ENCODE measurements around the gene SSH2. TPM values are rescaled to one million over a fixed set of nuclear protein-coding genes. Genes with fewer than 3 reads are reported as not detected.

SSH2 gene
- polyA plus RNA-seq, 1 experiment: 24.1 TPM

- H3K27ac ChIP-seq (ENCODE audit: low read depth, low read length): peak overlapping the region; percentile 52
- no peak overlapping the region for H3K4me3 ChIP-seq (ENCODE audit: low read depth, low read length)
- no peaks in the 10 kb centered on the region for H3K27me3 ChIP-seq (ENCODE audit: control insufficient read depth, insufficient read depth, low read length)
- POLR2A ChIA-PET: interaction anchor here (0.6 to 0.9 kb wide), 2 partner anchors 12 to 338 kb away, joined by 5 to 6 read pairs; no protein-coding TSS in a partner anchor
- no peaks in the 10 kb centered on the region for H3K9me3 ChIP-seq (ENCODE audit: control insufficient read depth, insufficient read depth, low read length)
- no peak for TF ChIP-seq CTCF (IDR thresholded peaks at IDR 0.05; ENCODE audit: low read depth, low read length)
- no peak for DNase-seq (ENCODE audit: low read depth, low spot score)
- CTCF ChIA-PET: interaction anchor here (0.7 to 2.4 kb wide), 4 partner anchors 12 to 174 kb away, joined by 3 to 28 read pairs (median 3); no protein-coding TSS in a partner anchor
Measured at GRCh38 chr17:29918922-29919856, 10.8 kb downstream of the SSH2 start.

GRCh38 chr17:29918016-29918415 lies 12.0 kb downstream of the SSH2 start:
- no peaks in the 10 kb centered on the region for H3K27me3 ChIP-seq (ENCODE audit: control insufficient read depth, insufficient read depth, low read length)
- no peak overlapping the region for H3K4me3 ChIP-seq (ENCODE audit: low read depth, low read length)
- ChIA-PET POLR2A (no interaction called here), CTCF (no interaction called here)
- no peak overlapping the region for H3K27ac ChIP-seq (ENCODE audit: low read depth, low read length)
- no peak for DNase-seq (ENCODE audit: low read depth, low spot score)
- H3K9me3 ChIP-seq (ENCODE audit: control insufficient read depth, insufficient read depth, low read length): no peaks in the 10 kb centered on the region
- no peak for TF ChIP-seq CTCF (IDR thresholded peaks at IDR 0.05; ENCODE audit: low read depth, low read length)

GRCh38 chr17:29914819-29915537 lies 15.1 kb downstream of the SSH2 start:
- ChIA-PET POLR2A (no interaction called here), CTCF (interaction anchor here (0.8 kb wide), 1 partner anchor 108 kb away, joined by 5 read pairs; no protein-coding TSS in a partner anchor)
- Histone ChIP-seq H3K27me3 (ENCODE audit: control insufficient read depth, insufficient read depth, low read length) (no peaks in the 10 kb centered on the region), H3K4me3 (ENCODE audit: low read depth, low read length) (no peak overlapping the region), H3K9me3 (ENCODE audit: control insufficient read depth, insufficient read depth, low read length) (no peaks in the 10 kb centered on the region), H3K27ac (ENCODE audit: low read depth, low read length) (no peak overlapping the region)
- no peak for DNase-seq (ENCODE audit: low read depth, low spot score)
- no peak for TF ChIP-seq CTCF (IDR thresholded peaks at IDR 0.05; ENCODE audit: low read depth, low read length)

DNA sequence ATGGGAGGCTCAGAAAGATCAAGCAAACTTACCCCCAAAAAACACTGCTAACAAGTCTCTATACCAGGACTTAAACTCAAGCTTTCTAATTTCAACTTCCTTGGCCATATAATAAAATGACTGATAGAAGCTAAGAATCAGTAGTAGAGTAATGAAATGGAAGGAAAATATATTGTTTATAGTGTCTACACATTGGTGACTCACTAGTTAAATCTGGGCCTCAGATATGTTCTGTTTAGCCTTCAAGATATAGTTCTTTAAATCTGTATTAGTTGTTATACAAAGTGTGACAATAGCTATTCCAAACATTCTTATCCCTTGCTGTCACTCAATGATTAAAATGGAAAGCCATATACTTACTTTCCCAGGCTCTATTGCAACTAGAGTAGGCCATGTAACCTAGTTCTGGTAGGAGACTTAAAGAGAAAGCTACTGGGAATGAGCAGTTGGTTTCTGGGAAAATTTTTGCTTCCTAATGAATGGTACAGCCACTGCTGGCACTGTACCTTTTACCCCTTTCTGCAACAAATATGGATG lies 18.3 kb downstream of the SSH2 start:
- TF ChIP-seq CTCF (IDR thresholded peaks at IDR 0.05; ENCODE audit: low read depth, low read length): no peak
- Histone ChIP-seq H3K4me3 (ENCODE audit: low read depth, low read length) (no peak overlapping the region), H3K27me3 (ENCODE audit: control insufficient read depth, insufficient read depth, low read length) (no peaks in the 10 kb centered on the region), H3K27ac (ENCODE audit: low read depth, low read length) (no peak overlapping the region), H3K9me3 (ENCODE audit: control insufficient read depth, insufficient read depth, low read length) (no peaks in the 10 kb centered on the region)
- ChIA-PET POLR2A (interaction anchor here (0.6 to 0.9 kb wide), 2 partner anchors 17 to 562 kb away, joined by 3 to 4 read pairs; no protein-coding TSS in a partner anchor), CTCF (interaction anchor here (0.9 to 3.3 kb wide), 4 partner anchors 10 to 294 kb away, joined by 3 to 35 read pairs (median 4); no protein-coding TSS in a partner anchor)
- no peak for DNase-seq (ENCODE audit: low read depth, low spot score)

Measured in AG04450 (cell line).